NB4 (cell line): ENCODE measurements around the gene ADAMTS2.

Experiments
- CTCF ChIP-seq: IDR thresholded peaks from one replicate; pipeline ENCODE4 v1.5.1; 2012; ENCODE audit warnings: low read depth, low read length
- POLR2A ChIP-seq: IDR thresholded peaks from 2 replicates; pipeline ENCODE4 v1.6.1; 2011; ENCODE audit warnings: mild to moderate bottlenecking; ENCODE audit not compliant: insufficient read length; ENCODE audit errors: extremely low read depth

GRCh38 chr5:179292681-179293635 is 52.3 kb downstream of the ADAMTS2 start:
- TF ChIP-seq CTCF = no peak
- no peak for TF ChIP-seq POLR2A
